Upper lobe of right lung (tissue), 1 donor: Measurements from ENCODE around the gene PAN2. TPM values are rescaled to one million over a fixed set of nuclear protein-coding genes. Genes with fewer than 3 reads are reported as not detected.

Source experiments
- ATAC-seq: fragments of 200-7000 bp; cut with Tn5 transposase; one replicate; pipeline ENCODE4 v1.9.1; 2020; ENCODE audit warnings: mild to moderate bottlenecking, moderate library complexity
- DNase-seq: peaks from one replicate; pipeline ENCODE4 v3.0.0-alpha.2; 2020
- H3K27ac ChIP-seq: fragments of 200-600 bp; one replicate; pipeline ENCODE4 v1.8.0; 2022
- H3K27me3 ChIP-seq: fragments of 200-600 bp; one replicate; pipeline ENCODE4 v1.8.0; 2022; ENCODE audit warnings: mild to moderate bottlenecking
- H3K36me3 ChIP-seq: fragments of 200-600 bp; one replicate; pipeline ENCODE4 v1.8.0; 2022
- H3K4me1 ChIP-seq: fragments of 200-600 bp; one replicate; pipeline ENCODE4 v1.8.0; 2022
- H3K4me3 ChIP-seq: fragments of 200-600 bp; one replicate; pipeline ENCODE4 v1.8.0; 2022; ENCODE audit warnings: mild to moderate bottlenecking
- H3K9me3 ChIP-seq: fragments of 200-600 bp; one replicate; pipeline ENCODE4 v1.8.0; 2022
- intact Hi-C: fragments of 100-400 bp; cut with DNase I; formaldehyde crosslinking; loops from one replicate; pipeline ENCODE4 v1.11.0; 2022
- total RNA-seq: library from RNA; stranded (reverse); fragmentation: NEBNext Ultra II Directional; extraction: Animal tissue kit (Norgen Biotek cat#: 25700); gene quantifications from one replicate; pipeline ENCODE4 v1.2.1, GENCODE V29; 2021
- TF ChIP-seq, protein P1 (sequence below): fragments of 200-600 bp; IDR thresholded peaks from one replicate; pipeline ENCODE4 v1.8.0; 2022; ENCODE audit warnings: antibody characterized with exemption
- donor health status: DM: no; HTN: yes; CAD: no; lungs with severe emphysema.

PAN2 gene
- total RNA-seq, 1 donor from 2014 or later, result 84.4 TPM

DNA sequence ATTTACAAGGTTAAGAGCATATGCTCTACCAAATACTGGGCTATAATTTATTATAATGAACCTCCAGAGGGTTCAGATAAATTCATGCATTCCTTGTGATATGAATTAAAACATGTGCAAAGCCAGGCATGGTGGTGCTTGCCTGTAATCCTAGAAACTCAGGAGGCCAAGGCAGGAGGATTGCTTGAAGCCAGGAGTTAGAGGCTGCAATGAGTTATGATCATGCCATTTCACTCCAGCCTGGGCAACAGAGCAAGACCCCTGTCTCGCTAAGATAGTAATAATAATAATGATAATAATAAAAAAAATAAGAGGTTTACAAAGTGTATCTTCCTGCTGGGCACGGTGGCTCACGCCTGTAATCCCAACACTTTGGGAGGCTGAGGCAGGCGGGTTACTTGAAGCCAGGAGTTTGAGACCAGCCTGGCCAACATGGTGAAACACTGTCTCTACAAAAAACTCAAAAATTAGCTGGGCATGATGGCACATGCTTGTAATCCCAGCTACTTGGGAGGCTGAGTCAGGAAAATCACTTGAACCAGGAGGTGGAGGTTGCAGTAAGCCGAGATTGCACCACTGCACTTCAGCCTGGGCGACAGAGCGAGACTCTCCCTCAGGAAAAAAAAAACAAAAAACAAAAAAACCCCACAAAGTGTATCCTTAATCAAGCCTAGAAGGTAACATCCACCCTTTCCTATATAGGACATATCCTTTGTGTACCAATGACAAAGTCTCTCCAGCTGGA, 26.4 kb downstream of the PAN2 start:
- no peaks in the 10 kb centered on the region for H3K9me3 ChIP-seq
- H3K36me3 ChIP-seq, result peaks cover 77% of the 10 kb centered on the region
- no peaks in the 10 kb centered on the region for H3K27me3 ChIP-seq
- H3K4me1 ChIP-seq, result no peaks in the 10 kb centered on the region
- H3K27ac ChIP-seq, result no peak overlapping the region
- TF ChIP-seq, protein P1, sequence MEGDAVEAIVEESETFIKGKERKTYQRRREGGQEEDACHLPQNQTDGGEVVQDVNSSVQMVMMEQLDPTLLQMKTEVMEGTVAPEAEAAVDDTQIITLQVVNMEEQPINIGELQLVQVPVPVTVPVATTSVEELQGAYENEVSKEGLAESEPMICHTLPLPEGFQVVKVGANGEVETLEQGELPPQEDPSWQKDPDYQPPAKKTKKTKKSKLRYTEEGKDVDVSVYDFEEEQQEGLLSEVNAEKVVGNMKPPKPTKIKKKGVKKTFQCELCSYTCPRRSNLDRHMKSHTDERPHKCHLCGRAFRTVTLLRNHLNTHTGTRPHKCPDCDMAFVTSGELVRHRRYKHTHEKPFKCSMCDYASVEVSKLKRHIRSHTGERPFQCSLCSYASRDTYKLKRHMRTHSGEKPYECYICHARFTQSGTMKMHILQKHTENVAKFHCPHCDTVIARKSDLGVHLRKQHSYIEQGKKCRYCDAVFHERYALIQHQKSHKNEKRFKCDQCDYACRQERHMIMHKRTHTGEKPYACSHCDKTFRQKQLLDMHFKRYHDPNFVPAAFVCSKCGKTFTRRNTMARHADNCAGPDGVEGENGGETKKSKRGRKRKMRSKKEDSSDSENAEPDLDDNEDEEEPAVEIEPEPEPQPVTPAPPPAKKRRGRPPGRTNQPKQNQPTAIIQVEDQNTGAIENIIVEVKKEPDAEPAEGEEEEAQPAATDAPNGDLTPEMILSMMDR, result no peak
- no peak for ATAC-seq
- peak; percentile 25 for DNase-seq
- no peak overlapping the region for H3K4me3 ChIP-seq
- intact Hi-C loops, result no loop called here

DNA sequence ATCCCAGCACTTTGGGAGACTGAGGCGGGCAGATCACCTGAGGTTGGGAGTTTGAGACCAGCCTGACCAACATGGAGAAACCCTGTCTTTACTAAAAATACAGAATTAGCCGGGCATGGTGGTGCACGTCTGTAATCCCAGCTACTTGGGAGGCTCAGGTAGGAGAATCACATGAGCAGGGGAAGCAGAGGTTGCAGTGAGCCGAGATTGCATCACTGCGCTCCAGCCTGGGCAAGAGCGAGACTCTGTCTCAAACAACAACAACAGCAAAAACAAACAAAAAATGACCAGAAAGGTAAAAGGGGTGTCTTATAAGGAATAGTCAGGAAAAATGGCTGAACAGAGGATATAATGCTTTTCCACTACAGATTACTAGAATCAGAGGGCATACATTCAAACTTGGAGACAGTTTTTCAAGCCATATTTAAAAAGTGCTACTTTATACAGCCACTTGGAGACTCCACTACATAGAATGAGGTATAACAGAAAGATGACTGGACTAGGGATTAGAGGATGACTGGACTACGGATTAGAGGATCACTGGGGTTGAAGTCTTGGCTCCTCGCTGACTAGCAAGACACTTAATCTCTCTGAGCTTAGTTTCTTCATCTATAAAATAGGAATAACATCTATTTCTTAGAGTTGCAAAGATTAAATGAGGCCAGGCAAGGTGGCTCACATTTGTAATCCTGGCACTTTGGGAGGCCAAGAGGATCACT, 28.8 kb downstream of the PAN2 start:
- Histone ChIP-seq H3K9me3 (no peaks in the 10 kb centered on the region), H3K36me3 (peaks cover 56% of the 10 kb centered on the region), H3K27me3 (no peaks in the 10 kb centered on the region), H3K4me1 (peaks cover 8% of the 10 kb centered on the region), H3K27ac (no peak overlapping the region), H3K4me3 (no peak overlapping the region)
- intact Hi-C loops, result no loop called here
- TF ChIP-seq, protein P1, result no peak
- ATAC-seq (no peak), DNase-seq (no peak)

DNA sequence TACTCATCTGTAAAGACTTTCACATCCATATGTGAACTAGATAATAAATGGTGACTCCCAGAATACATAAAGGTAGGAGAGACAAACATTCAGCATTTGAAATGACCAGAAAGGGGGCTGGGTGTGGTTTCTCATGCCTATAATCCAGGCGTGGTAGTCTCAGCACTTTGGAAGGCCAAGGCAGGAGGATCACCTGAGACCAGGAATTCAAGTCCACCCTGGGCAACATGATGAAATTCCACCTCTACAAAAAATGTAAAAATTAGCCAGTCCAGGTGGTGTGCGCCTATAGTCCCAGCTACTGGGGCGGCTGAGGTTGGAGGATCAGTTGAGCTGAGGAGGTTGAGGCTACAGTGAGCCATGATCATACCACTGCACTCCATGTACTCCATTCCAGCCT, 29.5 kb downstream of the PAN2 start:
- Histone ChIP-seq H3K27me3 (no peaks in the 10 kb centered on the region), H3K36me3 (peaks cover 50% of the 10 kb centered on the region), H3K27ac (no peak overlapping the region), H3K4me3 (no peak overlapping the region), H3K4me1 (peaks cover 9% of the 10 kb centered on the region), H3K9me3 (no peaks in the 10 kb centered on the region)
- DNase-seq (no peak), ATAC-seq (no peak)
- intact Hi-C loops, result no loop called here
- TF ChIP-seq, protein P1, result no peak

DNA sequence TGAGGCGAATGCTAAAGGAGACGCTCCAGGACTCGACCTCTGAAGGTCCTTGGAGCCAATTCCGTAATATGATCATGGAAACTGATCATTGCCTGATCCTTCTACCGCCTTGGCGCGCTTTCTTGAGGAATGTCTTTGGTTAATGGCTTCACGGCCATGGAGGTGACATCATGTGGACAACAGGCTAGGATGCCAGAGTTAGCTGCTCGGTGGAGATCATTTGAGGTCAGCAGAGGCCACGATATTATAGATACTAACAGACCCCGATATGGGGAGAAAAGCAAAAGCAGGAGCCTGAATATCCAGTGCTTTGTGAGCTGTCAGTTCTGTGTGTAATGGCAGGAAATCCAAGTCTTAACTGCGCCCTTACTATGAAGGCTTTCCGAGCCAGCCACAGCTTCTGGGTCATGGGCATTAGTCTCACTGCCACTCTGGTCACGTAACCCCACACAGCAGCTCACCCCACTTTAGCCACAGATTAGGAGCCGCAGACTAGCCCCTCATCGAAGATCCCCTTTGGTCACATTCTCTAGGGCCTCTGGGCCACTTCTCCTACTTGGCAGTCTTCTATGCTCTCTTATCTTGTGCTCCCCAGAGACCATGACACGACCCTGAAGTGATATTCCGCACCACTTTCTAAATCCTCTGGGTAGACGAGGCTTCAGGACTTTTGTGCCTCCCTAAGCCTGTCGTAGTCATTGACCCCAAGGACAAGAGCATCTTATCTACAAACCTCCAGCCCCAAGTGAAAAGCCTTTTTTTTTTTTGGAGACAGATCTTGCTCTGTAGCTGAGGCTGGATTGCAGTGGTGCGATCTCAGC, 32.9 kb downstream of the PAN2 start:
- intact Hi-C loops, result no loop called here
- no peaks in the 10 kb centered on the region for H3K9me3 ChIP-seq
- H3K27me3 ChIP-seq, result no peaks in the 10 kb centered on the region
- H3K4me3 ChIP-seq, result peak overlapping the region; percentile 78
- peaks cover 33% of the 10 kb centered on the region for H3K36me3 ChIP-seq
- DNase-seq (no peak), ATAC-seq (peak; percentile 1)
- H3K27ac ChIP-seq, result peak overlapping the region; percentile 89
- TF ChIP-seq, protein P1, result no peak
- peaks cover 38% of the 10 kb centered on the region for H3K4me1 ChIP-seq

DNA sequence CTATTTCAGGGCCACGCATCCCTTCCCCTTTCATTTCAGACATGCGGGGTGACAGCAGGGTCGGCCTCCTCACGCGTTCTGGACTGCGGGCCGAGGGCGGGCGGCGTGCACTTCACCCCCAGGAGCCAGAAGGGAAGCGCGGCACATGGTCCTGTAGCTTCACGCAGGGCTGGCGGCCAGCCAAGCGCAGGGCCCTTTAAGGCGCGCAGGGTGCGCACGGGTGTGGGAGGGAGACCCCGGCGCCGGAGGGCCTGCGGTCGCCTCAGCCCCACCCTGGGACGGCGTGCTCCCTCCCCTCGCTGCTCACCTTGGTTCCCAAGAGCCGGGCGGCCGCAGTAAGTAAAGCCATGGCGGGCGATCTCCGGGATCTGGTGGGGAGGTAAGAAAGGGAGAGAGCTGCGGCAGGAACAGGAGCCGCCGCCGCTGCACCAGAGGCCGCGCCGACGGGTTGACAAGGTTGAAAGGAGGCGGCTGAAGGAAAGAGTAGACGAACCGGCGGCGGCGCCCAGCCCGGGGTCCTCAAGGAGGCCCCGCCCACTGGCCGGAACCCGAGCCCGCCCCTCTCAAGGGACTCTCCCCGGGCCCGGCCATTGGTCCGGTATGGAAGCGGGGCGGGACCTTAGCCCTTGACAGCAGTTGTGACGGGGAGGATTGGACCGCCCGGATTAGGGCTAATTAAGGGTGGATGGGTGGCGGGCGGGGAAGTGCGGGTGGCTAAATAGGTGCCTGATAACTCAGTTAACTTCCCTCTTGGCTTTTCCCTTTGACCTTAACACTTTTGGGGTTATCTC, 33.8 kb downstream of the PAN2 start, which contains the start of gene CS:
Gene CS (minus strand): TSS at position 478 of the 791 bp plus-strand sequence. CDS start 129 bp downstream, at position 349.
- TF ChIP-seq, protein P1, result no peak

More for the DNA sequence above, 33.8 kb downstream of the PAN2 start, which contains the start of gene CS:
- peaks cover 38% of the 10 kb centered on the region for H3K4me1 ChIP-seq
- H3K27me3 ChIP-seq, result no peaks in the 10 kb centered on the region
- intact Hi-C loops, result no loop called here
- H3K4me3 ChIP-seq, result peak within 1 kb of the TSS; percentile 78
- ATAC-seq, result peak; percentile 99
- peaks cover 26% of the 10 kb centered on the region for H3K36me3 ChIP-seq
- no peaks in the 10 kb centered on the region for H3K9me3 ChIP-seq
- DNase-seq, result peak; percentile 99
- H3K27ac ChIP-seq, result peak within 1 kb of the TSS; percentile 89
